ENCODE data around the gene ZFYVE21.

The ZFYVE21 gene

GRCh38 chr14:103692159-103692558 is 23.5 kb upstream of the ZFYVE21 start:
- DNase-seq (ENCODE audit: low spot score) = no peak

DNA sequence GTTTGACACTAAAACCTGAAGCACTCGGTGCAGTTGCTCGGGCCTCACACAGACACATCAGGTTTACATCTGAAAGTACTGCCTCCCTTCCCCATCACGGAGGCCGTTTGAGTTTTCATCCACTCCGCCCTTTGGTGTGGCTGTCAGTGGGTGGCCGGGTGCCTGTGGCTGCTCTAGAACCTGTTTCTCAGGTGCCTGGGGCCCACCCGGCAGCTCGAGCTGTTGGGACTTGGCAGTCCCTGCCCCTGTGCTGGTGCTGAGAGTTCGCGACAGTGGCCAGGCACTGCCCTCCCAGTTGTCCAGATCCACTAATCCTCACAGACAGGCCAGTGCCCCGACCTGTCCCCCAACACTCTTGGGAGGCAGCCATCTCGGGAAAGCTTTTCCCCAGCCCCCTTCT is 22.7 kb upstream of the ZFYVE21 start:
- DNase-seq (ENCODE audit: low spot score) = no peak

DNA sequence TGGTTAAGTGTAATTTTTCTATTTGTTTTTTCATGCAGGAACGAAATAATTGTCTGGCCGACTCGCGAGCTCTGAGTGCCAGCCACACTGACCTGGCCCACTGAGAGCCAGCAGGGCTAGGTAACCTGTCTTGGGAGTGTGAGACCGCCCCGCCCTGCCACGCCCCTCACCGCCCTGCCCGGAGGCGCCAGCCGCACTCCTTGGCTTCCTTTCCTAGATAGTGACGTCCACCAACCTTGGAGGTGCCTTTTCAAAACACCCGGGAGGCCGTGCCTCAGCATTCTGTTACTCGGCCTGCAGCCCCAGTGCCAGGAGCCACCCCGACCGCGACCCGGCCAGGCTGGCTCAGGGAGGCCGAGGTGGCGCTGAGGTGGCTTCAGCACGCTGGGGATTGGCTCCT is 22.1 kb upstream of the ZFYVE21 start:
- DNase-seq (ENCODE audit: low spot score) = no peak

DNA sequence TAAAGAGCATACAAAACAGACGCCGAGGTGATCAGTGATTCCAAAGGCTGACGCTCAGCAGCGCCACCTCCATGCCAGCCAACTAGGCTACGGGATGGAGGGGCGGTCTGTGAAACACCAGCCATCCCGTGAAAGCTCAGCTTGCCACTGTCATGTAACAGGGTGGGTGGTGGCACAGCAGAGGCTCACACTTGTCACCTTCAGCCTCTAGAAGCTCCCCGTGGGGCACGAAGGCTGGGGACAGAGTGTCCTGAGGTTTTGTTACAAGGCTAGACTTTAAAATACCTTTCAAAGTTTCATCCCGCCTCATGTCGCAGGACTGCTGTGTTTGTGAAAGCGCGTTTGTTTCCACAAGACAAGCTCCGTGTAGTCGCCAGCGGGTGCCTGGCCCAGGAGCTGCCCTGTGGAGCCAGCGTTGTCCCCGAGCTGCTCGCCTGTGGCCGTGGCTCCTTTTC is 21.0 kb upstream of the ZFYVE21 start:
- DNase-seq (ENCODE audit: low spot score) = no peak

DNA sequence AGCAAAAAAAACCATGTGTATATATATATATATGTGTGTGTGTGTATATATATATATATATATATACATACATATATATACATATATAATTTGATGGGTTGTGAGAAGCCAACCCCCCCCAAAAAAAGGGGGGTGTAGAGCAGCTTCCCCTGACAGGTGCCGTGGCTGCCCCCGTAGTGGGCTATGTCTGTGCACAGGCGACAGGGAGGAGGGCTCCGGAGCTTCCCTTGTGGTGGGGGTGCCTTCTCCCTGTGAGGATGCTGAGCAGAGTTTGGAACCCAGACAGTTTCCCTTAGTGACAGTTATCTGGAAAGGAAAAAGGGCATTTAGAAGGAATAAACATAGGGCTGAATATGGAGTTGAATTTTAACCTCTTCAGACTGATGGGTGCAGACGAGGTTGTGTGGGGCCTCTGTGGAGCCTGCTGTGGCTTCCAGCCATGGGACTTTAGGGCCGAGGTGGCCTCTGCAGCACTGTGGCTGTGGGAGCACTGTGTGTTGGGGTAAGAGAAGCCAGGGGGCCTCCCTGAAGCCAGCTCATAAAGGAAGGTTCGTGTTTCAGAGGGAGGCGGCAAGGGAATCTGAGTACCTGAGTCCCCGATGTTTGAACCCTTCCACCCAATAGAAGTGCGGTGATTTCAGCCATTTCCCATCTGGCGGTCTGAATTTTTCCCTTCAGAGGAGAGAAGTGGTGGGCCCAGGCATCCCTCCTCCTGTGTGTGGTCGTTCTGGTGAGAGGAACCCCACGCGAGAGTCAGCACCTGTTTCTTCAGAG is 20.1 kb upstream of the ZFYVE21 start:
- no peak for DNase-seq (ENCODE audit: low spot score)

DNA sequence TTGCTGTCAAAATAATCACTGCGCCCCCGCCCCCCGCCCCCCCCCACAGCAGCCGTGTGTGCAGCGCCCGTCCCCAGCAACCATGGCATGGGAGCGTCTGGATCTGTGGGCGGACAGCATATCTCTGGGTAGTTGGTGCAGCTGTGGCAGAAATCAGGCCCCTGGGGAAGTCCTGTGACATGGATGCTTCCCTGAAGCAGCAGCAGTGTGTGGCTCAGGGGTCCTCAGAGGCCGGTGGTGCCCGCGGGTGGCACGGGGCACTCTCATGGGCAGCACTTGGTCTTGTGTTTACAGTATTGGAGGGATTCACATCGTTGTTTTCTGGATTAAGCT is 19.6 kb upstream of the ZFYVE21 start:
- no peak for DNase-seq (ENCODE audit: low spot score)

DNA sequence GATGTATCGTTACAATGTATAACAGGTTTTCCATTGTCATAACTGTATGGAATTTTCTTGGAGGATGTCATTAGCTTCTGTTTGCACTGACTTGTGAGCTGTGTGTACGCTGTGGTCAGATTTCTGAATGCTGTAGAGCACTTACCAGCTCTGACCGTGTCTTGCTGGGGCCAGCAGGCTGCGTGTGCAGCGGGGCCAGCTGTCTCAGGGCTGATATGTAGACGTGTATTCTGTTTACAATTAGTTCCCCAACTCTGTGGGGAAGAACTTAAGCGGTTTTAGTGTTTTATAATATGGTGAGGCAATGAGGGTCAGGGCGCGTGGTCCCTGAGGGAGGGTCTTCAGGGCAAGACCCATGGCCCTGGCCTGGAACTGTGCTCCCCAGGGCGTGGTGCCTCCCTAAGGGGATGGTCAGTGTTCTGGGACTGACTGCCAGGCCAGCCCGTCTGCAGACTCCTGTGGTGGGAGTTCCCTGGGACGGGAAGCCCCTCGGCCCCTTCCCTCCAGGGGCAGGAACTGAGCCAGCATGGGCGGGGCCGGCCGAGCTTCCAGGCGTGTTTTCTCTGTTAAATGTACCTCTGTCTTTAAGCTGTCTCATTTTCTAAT is 19.0 kb upstream of the ZFYVE21 start:
- DNase-seq (ENCODE audit: low spot score) = no peak

DNA sequence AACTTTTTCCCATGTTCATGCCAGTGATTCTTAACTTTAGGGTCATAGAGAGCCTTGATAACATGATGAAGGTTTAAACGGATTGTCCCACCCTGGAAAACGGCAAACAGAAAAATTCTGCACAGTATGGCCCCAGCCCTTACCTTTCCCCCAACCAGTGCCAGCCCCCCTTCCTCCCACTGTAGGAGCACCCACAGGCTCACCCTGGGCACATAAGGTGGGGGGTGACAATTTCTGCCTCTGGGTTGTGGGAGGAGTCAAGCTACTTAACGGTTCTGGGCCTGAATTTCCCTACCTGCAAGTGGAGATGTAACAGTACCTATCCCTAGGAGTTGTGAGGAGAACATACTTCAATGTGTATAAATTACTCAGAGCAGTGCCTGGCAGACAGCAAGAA is 18.4 kb upstream of the ZFYVE21 start:
- DNase-seq (ENCODE audit: low spot score) = no peak

DNA sequence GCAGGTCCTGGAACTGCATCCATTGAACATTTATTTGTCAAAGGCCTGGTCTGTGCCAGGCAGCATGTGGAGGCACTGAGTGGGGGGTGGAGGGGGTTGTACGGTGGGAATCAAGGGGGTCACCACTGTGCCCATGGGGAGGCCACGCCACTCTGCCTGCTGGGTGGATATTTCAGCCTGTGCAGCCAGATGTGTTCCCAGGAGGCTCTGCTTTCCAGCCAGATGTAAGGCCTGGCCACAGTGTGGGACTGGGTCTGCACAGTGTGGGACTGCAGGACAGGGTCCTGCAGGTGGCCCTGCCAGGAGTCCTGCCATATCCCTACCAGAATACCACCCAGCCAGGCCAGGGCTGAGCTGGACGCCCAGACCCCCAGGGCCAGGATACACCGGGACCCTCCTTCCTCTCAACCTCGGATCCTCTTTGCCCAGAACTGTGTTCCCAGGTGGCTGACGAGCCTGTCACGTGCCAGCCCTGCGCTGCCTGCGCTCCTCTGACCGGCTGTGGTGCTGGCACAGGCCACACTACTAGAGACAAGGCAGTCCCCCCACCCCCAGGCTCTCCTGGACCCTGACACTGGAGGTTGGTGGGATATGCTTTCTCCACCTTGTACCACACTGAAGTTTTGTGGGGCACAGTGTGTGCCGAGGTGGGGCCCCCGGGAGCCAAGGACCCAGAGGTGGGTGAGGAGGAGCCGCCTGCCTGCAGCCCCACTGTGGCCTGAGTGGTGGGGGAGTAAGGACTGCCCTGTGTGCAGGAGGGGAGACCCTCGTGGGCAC is 17.8 kb upstream of the ZFYVE21 start:
- no peak for DNase-seq (ENCODE audit: low spot score)

- DNase-seq (ENCODE audit: low spot score) = no peak
Measured at GRCh38 chr14:103698380-103699260, 17.0 kb upstream of the ZFYVE21 start.

GRCh38 chr14:103699261-103699661 is 16.3 kb upstream of the ZFYVE21 start:
- DNase-seq (ENCODE audit: low spot score) = no peak

DNA sequence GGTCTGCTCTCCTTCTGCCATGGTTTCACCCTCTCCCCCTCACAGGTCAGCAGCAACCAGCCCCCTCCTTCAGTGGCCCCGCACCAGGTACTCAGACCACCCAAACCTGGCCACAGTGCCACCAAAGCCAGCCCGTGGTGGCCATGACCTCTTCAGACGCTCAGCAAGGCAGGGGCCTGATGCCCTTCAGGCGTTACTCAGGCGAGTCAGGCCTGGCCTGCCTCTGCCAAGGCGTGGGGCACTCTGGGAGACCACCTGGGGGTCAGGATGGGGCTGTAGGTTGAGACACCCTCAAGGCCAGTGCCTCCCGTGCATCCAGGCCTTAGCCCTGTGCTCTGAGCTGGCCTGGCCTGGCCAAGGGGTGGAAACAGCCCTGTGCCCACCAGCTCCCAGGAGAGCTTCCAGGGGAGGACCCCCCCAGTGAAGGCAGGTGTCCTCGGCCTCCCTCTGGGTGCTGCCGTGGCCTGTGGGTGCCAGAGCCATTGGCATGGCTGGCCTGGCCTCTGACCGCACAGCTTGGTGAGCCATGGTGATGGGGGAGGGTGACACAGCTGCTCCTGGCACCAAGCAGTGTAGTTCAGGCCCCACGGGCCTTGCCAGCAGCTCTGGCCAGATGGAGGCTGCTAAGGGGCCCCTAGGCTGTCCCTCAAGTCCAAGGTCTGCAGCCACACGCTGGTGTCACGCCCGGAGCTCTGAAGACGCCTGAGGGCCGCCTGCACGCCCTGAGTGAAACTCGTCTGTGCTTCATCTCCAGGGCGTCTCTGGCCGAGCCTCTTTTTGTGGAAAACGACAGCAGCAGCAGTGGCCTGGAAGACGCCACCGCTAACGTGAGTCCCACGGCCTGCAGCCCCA is 15.5 kb upstream of the ZFYVE21 start:
- DNase-seq (ENCODE audit: low spot score) = no peak

DNA sequence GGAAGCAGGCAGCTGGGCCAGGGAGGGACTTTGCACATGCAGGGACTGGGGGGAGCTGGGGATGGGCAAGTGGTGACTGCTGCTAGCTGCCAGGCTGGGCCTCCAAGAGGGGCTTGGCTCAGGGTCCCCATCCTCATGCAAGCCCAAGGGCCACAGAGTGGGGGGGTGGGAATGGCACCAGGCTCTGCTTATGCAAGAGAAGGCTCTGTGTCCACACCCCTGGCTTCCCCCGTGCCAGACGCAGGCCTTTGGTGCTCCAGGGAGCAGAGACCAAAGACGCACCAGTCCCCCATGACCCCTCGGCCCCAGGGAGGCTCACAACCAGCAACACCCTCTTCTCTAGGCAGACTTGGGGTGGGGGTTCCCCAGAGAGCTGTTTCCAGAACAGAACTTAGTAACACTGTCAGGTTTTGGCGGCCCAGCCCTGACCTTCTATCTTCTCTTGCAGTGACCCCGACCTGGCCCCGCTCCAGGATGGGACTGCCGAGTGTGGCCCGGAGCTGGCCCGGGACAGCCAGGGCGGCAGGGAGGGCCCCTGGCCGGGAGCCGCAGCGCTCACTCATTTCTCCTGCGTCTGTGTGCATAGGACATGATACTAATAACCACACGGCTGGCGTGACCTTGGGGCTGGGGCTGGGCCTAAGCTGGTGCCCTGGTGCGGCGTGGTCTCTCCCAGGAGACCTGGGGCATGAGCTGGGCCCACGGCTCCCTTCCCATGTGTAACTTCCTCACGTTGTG is 14.7 kb upstream of the ZFYVE21 start:
- no peak for DNase-seq (ENCODE audit: low spot score)

DNA sequence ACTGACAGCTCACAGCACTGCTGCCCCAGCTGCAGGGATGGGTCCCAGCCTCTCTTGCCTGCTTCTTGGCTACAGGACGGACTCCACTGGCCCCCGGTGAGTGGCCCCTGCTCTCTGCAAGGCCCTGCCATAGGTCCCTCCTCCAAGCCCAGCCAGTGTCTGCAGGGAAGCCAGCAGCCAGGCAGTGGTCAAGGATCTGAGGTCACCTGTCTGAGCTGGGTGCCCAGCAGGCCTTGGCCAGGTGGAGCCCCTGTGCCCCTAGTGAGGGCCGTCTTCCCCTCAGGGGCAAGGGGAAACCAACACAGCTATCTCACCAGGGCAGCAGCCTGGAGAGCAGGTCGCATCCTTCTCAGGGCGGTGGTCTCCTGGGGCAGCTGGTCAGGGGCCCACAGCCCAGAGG is 13.5 kb upstream of the ZFYVE21 start:
- no peak for DNase-seq (ENCODE audit: low spot score)

DNA sequence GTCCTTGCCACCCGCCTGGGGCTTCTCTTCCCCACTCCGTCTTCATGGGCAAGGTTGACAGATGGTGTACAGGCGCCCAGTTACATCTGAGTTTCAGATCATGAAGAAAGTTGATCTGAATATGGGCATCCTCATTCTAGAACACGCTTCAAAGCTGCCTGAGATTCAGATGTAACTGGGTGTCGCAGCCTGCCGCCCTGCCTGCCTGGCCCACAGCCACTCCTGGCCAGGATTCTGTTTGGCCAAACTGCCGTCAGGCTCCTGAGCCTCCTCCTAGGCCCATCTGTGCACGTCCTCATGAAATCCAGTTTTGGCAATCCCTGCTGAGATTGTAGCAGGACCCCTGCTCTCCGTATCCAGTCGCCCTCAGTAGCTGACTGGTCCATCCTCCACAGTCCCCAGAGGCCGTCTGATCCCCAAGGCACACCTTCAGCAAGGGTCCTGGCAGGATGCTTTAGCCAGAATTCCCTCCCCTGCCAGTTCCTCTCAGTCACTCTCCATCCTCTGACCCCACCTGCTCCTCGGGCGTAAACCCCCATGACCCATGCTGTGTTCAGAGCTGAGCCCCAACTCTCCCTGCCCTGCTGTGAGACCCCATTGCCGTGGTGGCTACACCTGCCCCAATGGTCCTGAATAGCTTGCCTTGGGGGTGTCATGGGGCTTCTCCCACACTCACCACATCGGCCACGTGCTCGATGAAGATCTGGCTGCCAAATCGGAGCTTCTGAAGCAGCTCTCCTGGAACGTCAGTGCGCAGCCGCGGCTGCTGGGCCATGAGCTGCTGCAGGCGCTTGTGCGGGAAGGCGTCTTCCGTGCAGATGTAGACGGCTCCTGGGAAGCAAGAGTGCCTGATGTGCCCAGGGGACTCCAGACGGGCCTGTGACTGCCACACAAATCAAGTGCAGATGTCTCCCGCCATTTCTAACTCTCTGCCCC is 12.8 kb upstream of the ZFYVE21 start:
- no peak for DNase-seq (ENCODE audit: low spot score)

GRCh38 chr14:103703433-103704385 is 11.9 kb upstream of the ZFYVE21 start:
- no peak for DNase-seq (ENCODE audit: low spot score)

DNA sequence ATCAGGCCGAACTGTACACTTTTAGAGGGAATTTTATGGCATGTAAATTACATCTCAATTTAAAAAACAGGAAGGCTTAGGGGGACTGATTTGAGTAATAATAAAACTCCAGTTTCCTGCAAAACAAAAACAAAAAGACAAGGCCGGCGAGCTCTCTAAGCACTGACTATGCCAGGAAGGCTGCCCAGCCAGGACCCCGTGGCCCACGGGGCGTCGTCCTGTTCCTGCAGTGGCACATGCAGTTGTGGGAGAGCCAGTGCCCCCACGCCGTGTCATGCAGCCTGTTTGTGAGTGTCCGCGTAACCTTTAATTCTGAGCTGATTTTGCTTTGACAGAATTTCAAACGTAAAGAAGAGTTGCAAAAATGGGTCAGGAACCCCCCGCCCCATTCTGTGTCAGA is 10.9 kb upstream of the ZFYVE21 start:
- no peak for DNase-seq (ENCODE audit: low spot score)

DNA sequence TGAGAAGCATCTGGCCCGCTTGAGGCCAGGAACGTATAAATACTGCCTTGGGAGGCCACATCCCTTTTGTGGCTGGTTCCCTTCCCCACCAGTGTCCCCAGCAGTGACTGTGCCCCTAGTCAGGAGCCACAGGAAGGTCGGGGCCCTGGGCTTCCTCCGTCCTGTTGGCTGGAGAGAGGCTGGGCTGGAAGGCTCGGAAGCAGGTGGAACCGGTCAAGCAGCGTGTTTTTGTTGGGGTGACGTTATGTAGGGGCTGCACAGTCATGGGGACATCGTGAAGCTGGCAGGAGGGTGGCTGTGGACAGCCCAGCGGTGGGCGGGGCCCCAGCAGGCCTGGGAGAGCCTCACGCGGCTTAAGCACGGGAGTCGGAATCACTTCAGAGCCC is 10.5 kb upstream of the ZFYVE21 start:
- no peak for DNase-seq (ENCODE audit: low spot score)

Measured in hematopoietic multipotent progenitor cell treated with erythropoietin and hydrocortisone succinate and interleukin-3 and kit ligand, for 15 days (in vitro differentiated cells).